ENCODE measurements around the gene MARVELD1. TPM values are rescaled to one million over a fixed set of nuclear protein-coding genes. Genes with fewer than 3 reads are reported as not detected.

Gene MARVELD1
- total and polyA plus RNA-seq, 2 of the 13 experiments (the other 11 are each of a cell fraction or from before 2014, with no cell fraction given): not detected

GRCh38 chr10:97713826-97714400, 383 bp downstream of the MARVELD1 start (continued):
- TF ChIP-seq NR0B2 (CRISPR knock-in tag; IDR thresholded peaks at IDR 0.05) (no peak), ZNF337 (CRISPR knock-in tag; IDR thresholded peaks at IDR 0.05; ENCODE audit: borderline replicate concordance, low read depth) (no peak), MEIS1 (CRISPR knock-in tag; IDR thresholded peaks at IDR 0.05; ENCODE audit: borderline replicate concordance) (no peak), SALL1 (CRISPR knock-in tag; IDR thresholded peaks at IDR 0.05) (no peak), HIC2 (CRISPR knock-in tag; IDR thresholded peaks at IDR 0.05; ENCODE audit: low read depth) (no peak), ZNF432 (CRISPR knock-in tag; IDR thresholded peaks at IDR 0.05; ENCODE audit: borderline replicate concordance) (no peak), ZNF138 (CRISPR knock-in tag; IDR thresholded peaks at IDR 0.05; ENCODE audit: low read depth) (no peak), SP1 (IDR thresholded peaks at IDR 0.05) (no peak), SP1 (CRISPR knock-in tag; IDR thresholded peaks at IDR 0.05) (no peak)

GRCh38 chr10:97714401-97715258, 1.1 kb downstream of the MARVELD1 start:
- CTCF ChIA-PET (ENCODE audit: low intra/inter-chr PET ratio, low total read pairs): no interaction called here
- H3K9me3 ChIP-seq (ENCODE audit: low read length): no peaks in the 10 kb centered on the region
- 82% methylated on average over 46 of the region's 74 CpGs for WGBS (ENCODE audit: low lambda C conversion rate)
- no peaks in the 10 kb centered on the region for H3K79me2 ChIP-seq (ENCODE audit: insufficient read depth, low read length)
- H3K36me3 ChIP-seq (replicated peaks in 1 of 2; ENCODE audit: control insufficient read depth in 1 of 2, insufficient read depth in 2 of 2, low read length in 2 of 2): no peaks in the 10 kb centered on the region
- TF ChIP-seq ZNF337 (CRISPR knock-in tag; IDR thresholded peaks at IDR 0.05; ENCODE audit: borderline replicate concordance, low read depth) (no peak), TRAFD1 (CRISPR knock-in tag; IDR thresholded peaks at IDR 0.05; ENCODE audit: borderline replicate concordance) (no peak), MIER2 (CRISPR knock-in tag; IDR thresholded peaks at IDR 0.05) (no peak), ZNF251 (CRISPR knock-in tag; IDR thresholded peaks at IDR 0.05) (no peak), HMG20A (CRISPR knock-in tag; IDR thresholded peaks at IDR 0.05; ENCODE audit: borderline replicate concordance) (no peak), TP53 (CRISPR knock-in tag; conservative IDR thresholded peaks at IDR 0.05) (no peak), BHLHE40 (IDR thresholded peaks at IDR 0.05; ENCODE audit: low read length) (no peak), ZMAT5 (CRISPR knock-in tag; IDR thresholded peaks at IDR 0.05; ENCODE audit: borderline replicate concordance, low read depth) (no peak), NFRKB (IDR thresholded peaks at IDR 0.05) (no peak), MED8 (CRISPR knock-in tag; IDR thresholded peaks at IDR 0.05; ENCODE audit: insufficient replicate concordance) (no peak), RFXANK (CRISPR knock-in tag; IDR thresholded peaks at IDR 0.05) (no peak)
- H3K4me1 ChIP-seq (ENCODE audit: insufficient read depth, low read length): peaks cover 27% of the 10 kb centered on the region
- no peak overlapping the region for H2AFZ ChIP-seq (ENCODE audit: low read length)
- DNase-seq (ENCODE audit: low spot score): no peak
- POLR2A ChIA-PET: no interaction called here
- BruUV-seq (replicated peaks): no TSS peak
- intact Hi-C loops (cut with micrococcal nuclease; ENCODE audit: unreplicated experiment) (no loop called here), in situ Hi-C loops (cut with HindIII; ENCODE audit: extremely low pct_ligation_motif_present, low pct_unique_long_range_greater_than_20kb) (no loop called here)
- ATAC-seq: no peak
- peaks cover 0 to 10% of the 10 kb centered on the region in 2 experiments; a peak in 2 of 5 replicates for H3K27me3 ChIP-seq (ENCODE audit: control insufficient read depth in 1 of 2, insufficient read depth in 2 of 2, low read length in 2 of 2)
- no peaks in the 10 kb centered on the region for H4K20me1 ChIP-seq (ENCODE audit: insufficient read depth, low read length)
- H3K4me3 ChIP-seq (replicated peaks in 1 of 3; ENCODE audit: insufficient read depth in 1 of 3, low read depth in 2 of 3, low read length in 3 of 3): no peak overlapping the region
- FAIRE-seq: no peak
- no peak overlapping the region for H3K27ac ChIP-seq (ENCODE audit: extremely low read length, insufficient read depth, low read length)
- H3K4me2 ChIP-seq (ENCODE audit: low read depth, low read length): no peak overlapping the region
- no peak overlapping the region for H3K9ac ChIP-seq (ENCODE audit: insufficient read depth, low read depth, low read length)

Measured in HepG2 (cell line).